Activated CD4-positive, alpha-beta T cell treated with anti-CD3 and anti-CD28 coated beads for 1 hour (primary cell): ENCODE data around the gene DONSON.
"Not testable (repeated sequence)": the region's sequence is repeated elsewhere in the genome, so short reads cannot be mapped to it uniquely, and the experiment has no call there.

Source experiments
- DNase-seq: peaks from one replicate; pipeline ENCODE4 v3.0.0-alpha.2; 2020

DONSON gene

GRCh38 chr21:33588485-33589335, at the start of gene DONSON:
DONSON (minus strand) TSS chr21:33588684; CDS start chr21:33588641, 43 bp downstream.
- peak; percentile 80 for DNase-seq

GRCh38 chr21:33634254-33634653, 45.8 kb upstream of the DONSON start:
- DNase-seq: no peak

GRCh38 chr21:33626151-33626550, 37.7 kb upstream of the DONSON start:
- not testable (repeated sequence) for DNase-seq

- DNase-seq: no peak
Measured at GRCh38 chr21:33622253-33622652, 33.8 kb upstream of the DONSON start.

GRCh38 chr21:33619726-33620125, 31.2 kb upstream of the DONSON start:
- no peak for DNase-seq

- DNase-seq: no peak
Measured at GRCh38 chr21:33618407-33618806, 29.9 kb upstream of the DONSON start.

- not testable (repeated sequence) for DNase-seq
Measured at GRCh38 chr21:33617565-33617964, 29.1 kb upstream of the DONSON start.

- DNase-seq: no peak
Measured at GRCh38 chr21:33611006-33611744, 22.7 kb upstream of the DONSON start.

GRCh38 chr21:33608559-33608958, 20.1 kb upstream of the DONSON start:
- DNase-seq: no peak

GRCh38 chr21:33598051-33598450, 9.6 kb upstream of the DONSON start:
- no peak for DNase-seq

- no peak for DNase-seq
Measured at GRCh38 chr21:33587792-33588484, 546 bp downstream of the DONSON start.

- DNase-seq: no peak
Measured at GRCh38 chr21:33586927-33587326, 1.6 kb downstream of the DONSON start.

GRCh38 chr21:33584455-33584854, 4.0 kb downstream of the DONSON start:
- DNase-seq: no peak

- no peak for DNase-seq
Measured at GRCh38 chr21:33578959-33579542, 9.4 kb downstream of the DONSON start.

- no peak for DNase-seq
Measured at GRCh38 chr21:33578214-33578613, 10.3 kb downstream of the DONSON start.

GRCh38 chr21:33576741-33577141, 11.7 kb downstream of the DONSON start:
- DNase-seq: not testable (repeated sequence)

- no peak for DNase-seq
Measured at GRCh38 chr21:33572350-33572749, 16.1 kb downstream of the DONSON start.

- DNase-seq: no peak
Measured at GRCh38 chr21:33569991-33570390, 18.5 kb downstream of the DONSON start.

- no peak for DNase-seq
Measured at GRCh38 chr21:33568448-33568847, 20.0 kb downstream of the DONSON start.

- no peak for DNase-seq
Measured at GRCh38 chr21:33567914-33568313, 20.6 kb downstream of the DONSON start.

GRCh38 chr21:33566514-33566913, 22.0 kb downstream of the DONSON start:
- no peak for DNase-seq

GRCh38 chr21:33562389-33562788, 26.1 kb downstream of the DONSON start:
- DNase-seq: no peak

- no peak for DNase-seq
Measured at GRCh38 chr21:33561373-33561772, 27.1 kb downstream of the DONSON start.
